C4-2B (cell line): ENCODE measurements around the gene FAM174C.

Experiments used
- ZFX ChIP-seq: fragments of 450-650 bp; IDR thresholded peaks from 2 replicates; pipeline ENCODE4 v1.6.1; 2017
- TF ChIP-seq, protein P1 (sequence below): fragments of 450-650 bp; conservative IDR thresholded peaks from 2 replicates; pipeline ENCODE4 v1.5.1; 2017; ENCODE audit warnings: mild to moderate bottlenecking

- TF ChIP-seq, protein P1, sequence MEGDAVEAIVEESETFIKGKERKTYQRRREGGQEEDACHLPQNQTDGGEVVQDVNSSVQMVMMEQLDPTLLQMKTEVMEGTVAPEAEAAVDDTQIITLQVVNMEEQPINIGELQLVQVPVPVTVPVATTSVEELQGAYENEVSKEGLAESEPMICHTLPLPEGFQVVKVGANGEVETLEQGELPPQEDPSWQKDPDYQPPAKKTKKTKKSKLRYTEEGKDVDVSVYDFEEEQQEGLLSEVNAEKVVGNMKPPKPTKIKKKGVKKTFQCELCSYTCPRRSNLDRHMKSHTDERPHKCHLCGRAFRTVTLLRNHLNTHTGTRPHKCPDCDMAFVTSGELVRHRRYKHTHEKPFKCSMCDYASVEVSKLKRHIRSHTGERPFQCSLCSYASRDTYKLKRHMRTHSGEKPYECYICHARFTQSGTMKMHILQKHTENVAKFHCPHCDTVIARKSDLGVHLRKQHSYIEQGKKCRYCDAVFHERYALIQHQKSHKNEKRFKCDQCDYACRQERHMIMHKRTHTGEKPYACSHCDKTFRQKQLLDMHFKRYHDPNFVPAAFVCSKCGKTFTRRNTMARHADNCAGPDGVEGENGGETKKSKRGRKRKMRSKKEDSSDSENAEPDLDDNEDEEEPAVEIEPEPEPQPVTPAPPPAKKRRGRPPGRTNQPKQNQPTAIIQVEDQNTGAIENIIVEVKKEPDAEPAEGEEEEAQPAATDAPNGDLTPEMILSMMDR, result peak; percentile 96
- TF ChIP-seq ZFX, result no peak
Measured at GRCh38 chr19:1248786-1249297, 26.5 kb upstream of the FAM174C start.
